Natural killer cell (primary cell): ENCODE results near the gene SH2D3A. TPM values are rescaled to one million over a fixed set of nuclear protein-coding genes. Genes with fewer than 3 reads are reported as not detected.

Experiments
- ATAC-seq, 3 donors: fragments of 150-1000 bp in 2 of 3; fragments of 200-7000 bp in 1 of 3; cut with Tn5 transposase; 1 replicate in 1 of 3; 2 replicates in 2 of 3; pipeline ENCODE4 v1.10.0; 2021; ENCODE audit warnings: mild to moderate bottlenecking in 2 of 3, moderate library complexity in 2 of 3
- DNase-seq, 2 donors: peaks; one replicate each; pipeline versions ENCODE4 v3.0.0 to v3.0.0-alpha.2; 2013 to 2021; ENCODE audit warnings: mixed read lengths in 1 of 2
- H3K27ac ChIP-seq: one replicate; pipeline ENCODE4 v1.5.1; 2013; ENCODE audit warnings: mild to moderate bottlenecking, low read length
- H3K27me3 ChIP-seq: one replicate; pipeline ENCODE4 v1.6.1; 2013; ENCODE audit warnings: low read length; ENCODE audit not compliant: control insufficient read depth, insufficient read depth
- H3K36me3 ChIP-seq: one replicate; pipeline ENCODE4 v1.6.1; 2013; ENCODE audit warnings: low read length; ENCODE audit not compliant: control insufficient read depth, insufficient read depth
- H3K4me1 ChIP-seq: one replicate; pipeline ENCODE4 v1.6.1; 2013; ENCODE audit warnings: low read length; ENCODE audit not compliant: control insufficient read depth, insufficient read depth
- H3K4me3 ChIP-seq: one replicate; pipeline ENCODE4 v1.5.1; 2013; ENCODE audit warnings: low read length
- H3K9me3 ChIP-seq: one replicate; pipeline ENCODE4 v1.6.1; 2013; ENCODE audit warnings: low read length; ENCODE audit not compliant: control insufficient read depth, insufficient read depth
- H3K27ac Mint-ChIP-seq, 2 donors: one replicate each; pipeline ENCODE4 v1.8.0; 2022; ENCODE audit warnings: mild to moderate bottlenecking in 2 of 2, mixed read lengths in 2 of 2, moderate library complexity in 1 of 2
- H3K27me3 Mint-ChIP-seq, 2 donors: one replicate each; pipeline ENCODE4 v1.8.0; 2022; ENCODE audit warnings: low read depth in 2 of 2, mixed read lengths in 2 of 2
- H3K36me3 Mint-ChIP-seq: one replicate; pipeline ENCODE4 v1.8.0; 2022; ENCODE audit warnings: mixed read lengths
- H3K4me1 Mint-ChIP-seq, 2 donors: one replicate each; pipeline ENCODE4 v1.8.0; 2022; ENCODE audit warnings: mixed read lengths in 2 of 2
- H3K4me3 Mint-ChIP-seq: one replicate; pipeline ENCODE4 v1.8.0; 2022; ENCODE audit warnings: mild to moderate bottlenecking, moderate library complexity, mixed read lengths
- H3K9me3 Mint-ChIP-seq, 2 donors: one replicate each; pipeline ENCODE4 v1.8.0; 2022; ENCODE audit warnings: mixed read lengths in 2 of 2
- CTCF ChIP-seq: fragments of 200-600 bp; IDR thresholded peaks from one replicate; pipeline ENCODE4 v1.8.0; 2022; ENCODE audit warnings: antibody characterized with exemption
- WGBS: methylation state at CpG from one replicate; pipeline ENCODE4 v1.1.7; 2013; ENCODE audit warnings: missing lambda C conversion rate; ENCODE audit not compliant: insufficient coverage; 5-methylcytosine and 5-hydroxymethylcytosine counted together
- intact Hi-C: fragments of 100-400 bp; cut with micrococcal nuclease; formaldehyde crosslinking; loops from one replicate; pipeline ENCODE4 v1.14.2; 2022
- total RNA-seq, 4 donors: library from RNA; stranded (reverse); fragments of 120-200 nt in 1 of 4; gene quantifications; one replicate each; pipeline versions ENCODE4 v1.2.3 to v1.2.4, GENCODE V29; 2013 to 2022

SH2D3A gene
- total RNA-seq, 3 donors from 2014 or later (not counting 1 experiment from before 2014, with no cell fraction given): 14.6 to 20.1 (median 15.3) TPM

DNA sequence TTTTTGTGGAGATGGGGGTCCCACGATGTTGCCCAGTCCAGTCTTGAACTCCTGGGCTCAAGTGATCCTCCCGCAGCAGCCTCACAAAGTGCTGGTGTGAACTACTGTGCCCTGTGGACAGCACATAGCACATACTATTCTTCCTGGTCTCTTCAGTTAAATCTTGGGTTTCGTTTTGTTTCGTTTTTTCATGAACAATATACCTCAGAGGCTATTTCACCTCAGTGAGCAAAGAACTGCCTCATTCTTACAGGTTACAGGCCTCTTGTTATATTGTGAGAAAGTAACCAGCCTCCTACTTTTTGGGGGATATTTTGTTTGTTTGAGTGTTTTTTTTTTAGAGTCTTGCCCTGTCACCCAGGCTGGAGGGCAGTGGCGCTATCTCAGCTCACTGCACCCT lies 45.5 kb downstream of the SH2D3A start:
- WGBS: 30% methylated on average over 3 of the region's 5 CpGs
- Histone ChIP-seq H3K36me3 (no peaks in the 10 kb centered on the region), H3K4me3 (no peak overlapping the region), H3K27me3 (no peaks in the 10 kb centered on the region), H3K4me1 (peaks cover 21% of the 10 kb centered on the region), H3K27ac (no peak overlapping the region), H3K9me3 (no peaks in the 10 kb centered on the region)
- no peak for ATAC-seq
- TF ChIP-seq CTCF: no peak
- H3K4me3 Mint-ChIP-seq: no peak overlapping the region
- H3K27ac Mint-ChIP-seq: no peak overlapping the region
- H3K36me3 Mint-ChIP-seq: no peaks in the 10 kb centered on the region
- peaks cover 25 to 31% of the 10 kb centered on the region in 2 donors for H3K4me1 Mint-ChIP-seq
- no peaks in the 10 kb centered on the region for H3K9me3 Mint-ChIP-seq
- intact Hi-C loops: no loop called here
- H3K27me3 Mint-ChIP-seq: peaks cover 0 to 7% of the 10 kb centered on the region in 2 donors
- DNase-seq: no peak

DNA sequence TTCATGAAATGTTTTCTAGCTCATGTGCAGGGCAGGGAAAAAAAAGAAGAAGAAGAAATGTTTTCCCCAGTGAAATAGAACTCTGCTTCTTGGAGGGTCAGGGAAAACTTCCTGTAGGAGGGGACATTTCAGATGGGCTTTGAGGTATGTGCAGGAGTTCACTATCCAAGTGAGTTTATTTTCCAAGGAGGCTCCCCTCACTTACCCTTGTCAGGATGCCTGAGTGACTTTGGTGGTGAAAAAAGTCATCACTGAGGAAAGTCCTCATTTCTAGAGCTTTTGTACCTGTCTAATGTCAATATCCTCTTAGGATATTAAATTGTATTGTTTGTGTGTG lies 46.1 kb downstream of the SH2D3A start:
- no peaks in the 10 kb centered on the region for H3K9me3 ChIP-seq
- no peaks in the 10 kb centered on the region for H3K36me3 ChIP-seq
- intact Hi-C loops: no loop called here
- H3K27me3 Mint-ChIP-seq: peaks cover 0 to 9% of the 10 kb centered on the region in 2 donors
- H3K4me1 Mint-ChIP-seq: peaks cover 25 to 31% of the 10 kb centered on the region in 2 donors
- H3K27ac ChIP-seq: no peak overlapping the region
- no peak overlapping the region for H3K4me3 Mint-ChIP-seq
- H3K27ac Mint-ChIP-seq: no peak overlapping the region
- no peaks in the 10 kb centered on the region for H3K36me3 Mint-ChIP-seq
- no peak for ATAC-seq
- no peak for DNase-seq
- H3K4me1 ChIP-seq: peaks cover 21% of the 10 kb centered on the region
- H3K27me3 ChIP-seq: no peaks in the 10 kb centered on the region
- no peaks in the 10 kb centered on the region for H3K9me3 Mint-ChIP-seq
- H3K4me3 ChIP-seq: no peak overlapping the region
- no peak for TF ChIP-seq CTCF

DNA sequence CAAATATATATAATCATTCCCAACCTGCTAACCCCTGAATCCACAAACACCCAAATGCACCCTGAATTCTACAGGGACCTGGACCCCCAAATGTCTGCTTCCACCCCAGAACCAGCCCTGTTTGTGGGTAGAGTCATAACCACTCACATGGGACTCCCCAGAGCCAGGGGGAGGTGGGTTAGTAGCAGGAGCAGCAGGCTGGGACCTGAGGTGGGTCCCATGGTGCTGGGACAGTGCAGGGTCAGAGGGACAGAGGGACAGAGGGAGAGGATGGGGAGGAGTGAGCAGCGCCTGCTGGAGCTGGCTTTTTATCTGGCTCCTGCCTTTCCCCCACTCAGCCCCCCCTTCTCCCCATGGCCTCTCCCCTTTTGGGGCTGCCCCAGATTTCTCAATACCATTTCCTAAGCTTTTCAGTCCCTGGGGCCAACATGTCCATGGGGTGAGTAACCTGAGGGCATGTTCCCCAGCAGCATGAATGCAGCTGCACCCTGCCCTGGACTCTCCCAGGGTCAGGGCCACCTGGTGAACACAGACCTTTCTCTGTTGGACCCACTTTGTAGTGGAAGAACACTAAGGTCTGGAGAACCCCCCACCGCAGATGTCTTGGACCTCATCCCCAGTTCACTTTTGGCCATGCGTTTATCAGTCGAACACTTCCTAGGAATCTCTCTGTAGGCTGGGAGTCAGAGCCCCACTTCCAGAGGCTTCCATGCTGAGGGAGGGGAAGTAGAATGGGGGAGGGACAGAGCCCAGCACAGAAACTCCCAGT lies 46.7 kb downstream of the SH2D3A start, which contains the start of gene C3:
Gene C3 (minus strand): TSS at position 282 of the 769 bp plus-strand sequence. CDS start 61 bp downstream, at position 221.
- peak in 1 of 3 donors; percentile 19 for ATAC-seq
- intact Hi-C loops: no loop called here
- Histone ChIP-seq H3K4me3 (no peak within 1 kb of the TSS), H3K27ac (no peak within 1 kb of the TSS), H3K36me3 (no peaks in the 10 kb centered on the region), H3K4me1 (peaks cover 21% of the 10 kb centered on the region), H3K27me3 (no peaks in the 10 kb centered on the region), H3K9me3 (no peaks in the 10 kb centered on the region)
- 93% methylated on average over 3 of the region's 4 CpGs for WGBS
- Mint-ChIP-seq H3K4me3 (no peak within 1 kb of the TSS), H3K9me3 (no peaks in the 10 kb centered on the region), H3K27me3 (peaks cover 0 to 9% of the 10 kb centered on the region in 2 donors), H3K4me1 (peaks cover 25 to 31% of the 10 kb centered on the region in 2 donors), H3K27ac (peak within 1 kb of the TSS in 1 of 2 donors; percentile 9), H3K36me3 (no peaks in the 10 kb centered on the region)
- no peak for TF ChIP-seq CTCF
- DNase-seq: peak in 1 of 2 donors; percentile 18
